Neural progenitor cell (in vitro differentiated cells): Measurements from ENCODE around the gene NIT2. TPM values are rescaled to one million over a fixed set of nuclear protein-coding genes. Genes with fewer than 3 reads are reported as not detected.

ENCODE experiments used
- DNase-seq: peaks from one replicate; pipeline ENCODE4 v3.0.0-alpha.2; 2016; ENCODE audit warnings: low spot score
- H2AFZ ChIP-seq: fragments of 200-600 bp; sonication (generic); replicated peaks from 2 replicates; pipeline ENCODE4 v1.6.1; 2016; ENCODE audit warnings: antibody characterized with exemption
- H3F3A ChIP-seq: fragments of 200-600 bp; sonication (generic); 2 replicates; pipeline ENCODE4 v1.6.1; 2016; ENCODE audit warnings: antibody characterized with exemption, low read depth
- H3K27ac ChIP-seq: fragments of 200-600 bp; sonication (generic); 2 replicates; pipeline ENCODE4 v1.5.1; 2016; ENCODE audit warnings: mild to moderate bottlenecking
- H3K27me3 ChIP-seq: fragments of 200-600 bp; sonication (generic); 2 replicates; pipeline ENCODE4 v1.6.1; 2016; ENCODE audit warnings: mild to moderate bottlenecking, moderate library complexity
- H3K36me3 ChIP-seq: fragments of 200-600 bp; sonication (generic); 2 replicates; pipeline ENCODE4 v1.5.1; 2016
- H3K4me1 ChIP-seq: fragments of 200-600 bp; sonication (generic); 2 replicates; pipeline ENCODE4 v1.6.1; 2016; ENCODE audit warnings: mixed run types
- H3K4me2 ChIP-seq: fragments of 200-600 bp; sonication (generic); 2 replicates; pipeline ENCODE4 v1.6.1; 2016
- H3K4me3 ChIP-seq: fragments of 200-600 bp; sonication (generic); 2 replicates; pipeline ENCODE4 v1.5.1; 2016
- H3K79me2 ChIP-seq: fragments of 200-600 bp; sonication (generic); 2 replicates; pipeline ENCODE4 v1.6.1; 2016; ENCODE audit warnings: low read depth
- H3K9ac ChIP-seq: fragments of 200-600 bp; sonication (generic); 2 replicates; pipeline ENCODE4 v1.6.1; 2016
- H3K9me3 ChIP-seq: fragments of 200-600 bp; sonication (generic); 2 replicates; pipeline ENCODE4 v1.5.1; 2016; ENCODE audit warnings: low read depth
- H4K20me1 ChIP-seq: fragments of 200-600 bp; sonication (generic); 2 replicates; pipeline ENCODE4 v1.6.1; 2016; ENCODE audit warnings: low read depth
- H3K27ac Mint-ChIP-seq: 3 replicates; pipeline ENCODE4 v1.8.0; 2021; ENCODE audit warnings: mixed read lengths
- H3K27me3 Mint-ChIP-seq: 2 replicates; pipeline ENCODE4 v1.8.0; 2022; ENCODE audit warnings: low read depth, mild to moderate bottlenecking, inconsistent platforms, moderate library complexity, mixed read lengths; ENCODE audit not compliant: insufficient read depth
- H3K36me3 Mint-ChIP-seq: 3 replicates; pipeline ENCODE4 v1.8.0; 2021; ENCODE audit warnings: mixed read lengths
- H3K4me1 Mint-ChIP-seq: 3 replicates; pipeline ENCODE4 v1.8.0; 2021; ENCODE audit warnings: mixed read lengths
- H3K4me3 Mint-ChIP-seq: 3 replicates; pipeline ENCODE4 v1.8.0; 2021; ENCODE audit warnings: mild to moderate bottlenecking, moderate library complexity, mixed read lengths
- H3K9me3 Mint-ChIP-seq: 3 replicates; pipeline ENCODE4 v1.8.0; 2020; ENCODE audit warnings: mixed read lengths
- CTCF ChIP-seq: fragments of 200-600 bp; sonication (generic); IDR thresholded peaks from 2 replicates; pipeline ENCODE4 v1.5.1; 2017; ENCODE audit warnings: antibody characterized with exemption, mild to moderate bottlenecking
- EZH2 ChIP-seq: fragments of 200-600 bp; sonication (generic); IDR thresholded peaks from 2 replicates; pipeline ENCODE4 v1.6.1; 2017; ENCODE audit warnings: antibody characterized with exemption, mild to moderate bottlenecking, moderate library complexity
- EZH2phosphoT487 ChIP-seq: fragments of 200-600 bp; sonication (generic); IDR thresholded peaks from 2 replicates; pipeline ENCODE4 v1.6.1; 2017; ENCODE audit warnings: antibody characterized with exemption
- total RNA-seq: library from RNA; depleted of rRNA; stranded (reverse); fragments of >200 nt; gene quantifications from 2 replicates; pipeline ENCODE4 v1.2.3, GENCODE V29; 2015; ENCODE audit warnings: low replicate concordance

Gene NIT2
- total RNA-seq, 1 donor from 2014 or later, result 33.1 TPM

GRCh38 chr3:100331660-100332059 lies 2.9 kb upstream of the NIT2 start:
- Histone ChIP-seq H2AFZ (no peak overlapping the region), H3K79me2 (no peaks in the 10 kb centered on the region), H3K4me1 (peaks cover 5% of the 10 kb centered on the region), H3K4me3 (no peak overlapping the region), H3K9me3 (no peaks in the 10 kb centered on the region), H3K9ac (no peak overlapping the region), H3K27ac (no peak overlapping the region), H4K20me1 (no peaks in the 10 kb centered on the region), H3K36me3 (no peaks in the 10 kb centered on the region), H3K4me2 (no peak overlapping the region), H3K27me3 (peaks cover 20% of the 10 kb centered on the region), H3F3A (no peaks in the 10 kb centered on the region)
- DNase-seq, result no peak
- peak overlapping the region; percentile 17 for H3K27ac Mint-ChIP-seq
- H3K9me3 Mint-ChIP-seq, result no peaks in the 10 kb centered on the region
- H3K4me3 Mint-ChIP-seq, result no peak overlapping the region
- H3K36me3 Mint-ChIP-seq, result peaks cover 5% of the 10 kb centered on the region
- peaks cover 16% of the 10 kb centered on the region for H3K4me1 Mint-ChIP-seq
- H3K27me3 Mint-ChIP-seq, result no peaks in the 10 kb centered on the region
- TF ChIP-seq EZH2 (no peak), EZH2phosphoT487 (no peak), CTCF (no peak)

GRCh38 chr3:100333051-100333450 lies 1.5 kb upstream of the NIT2 start:
- peaks cover 5% of the 10 kb centered on the region for H3K4me1 ChIP-seq
- TF ChIP-seq EZH2phosphoT487 (no peak), CTCF (no peak)
- no peaks in the 10 kb centered on the region for H3K9me3 Mint-ChIP-seq
- no peaks in the 10 kb centered on the region for H3K79me2 ChIP-seq
- H3K4me3 Mint-ChIP-seq, result peak overlapping the region; percentile 39
- no peak overlapping the region for H3K4me2 ChIP-seq
- H3K9me3 ChIP-seq, result no peaks in the 10 kb centered on the region
- no peak overlapping the region for H3K9ac ChIP-seq
- H4K20me1 ChIP-seq, result no peaks in the 10 kb centered on the region
- no peak overlapping the region for H3K27ac Mint-ChIP-seq
- H3K27ac ChIP-seq, result no peak overlapping the region
- H3K27me3 ChIP-seq, result peaks cover 20% of the 10 kb centered on the region
- H3F3A ChIP-seq, result no peaks in the 10 kb centered on the region
- no peaks in the 10 kb centered on the region for H3K27me3 Mint-ChIP-seq
- H2AFZ ChIP-seq, result no peak overlapping the region
- no peak for DNase-seq
- no peak overlapping the region for H3K4me3 ChIP-seq
- H3K36me3 Mint-ChIP-seq, result no peaks in the 10 kb centered on the region
- no peaks in the 10 kb centered on the region for H3K36me3 ChIP-seq
- peaks cover 21% of the 10 kb centered on the region for H3K4me1 Mint-ChIP-seq

GRCh38 chr3:100333970-100334487 lies 528 bp upstream of the NIT2 start:
- no peaks in the 10 kb centered on the region for H3K9me3 ChIP-seq
- peaks cover 5% of the 10 kb centered on the region for H3K4me1 ChIP-seq
- Mint-ChIP-seq H3K9me3 (no peaks in the 10 kb centered on the region), H3K4me3 (peak overlapping the region; percentile 85), H3K27ac (no peak overlapping the region), H3K36me3 (no peaks in the 10 kb centered on the region), H3K4me1 (peaks cover 21% of the 10 kb centered on the region), H3K27me3 (no peaks in the 10 kb centered on the region)
- peak overlapping the region; percentile 87 for H2AFZ ChIP-seq
- H3K79me2 ChIP-seq, result no peaks in the 10 kb centered on the region
- H3K4me2 ChIP-seq, result peak overlapping the region; percentile 75
- H4K20me1 ChIP-seq, result no peaks in the 10 kb centered on the region
- no peak for DNase-seq
- no peak overlapping the region for H3K27ac ChIP-seq
- no peaks in the 10 kb centered on the region for H3F3A ChIP-seq
- no peak overlapping the region for H3K9ac ChIP-seq
- H3K4me3 ChIP-seq, result peak overlapping the region; percentile 65
- H3K27me3 ChIP-seq, result peaks cover 20% of the 10 kb centered on the region
- no peaks in the 10 kb centered on the region for H3K36me3 ChIP-seq
- TF ChIP-seq EZH2 (no peak), EZH2phosphoT487 (no peak), CTCF (no peak)
